MM.1S (cell line): ENCODE results near the gene CITED2.

ENCODE experiments used
- CTCF ChIP-seq: fragments of 300-600 bp; sonication (generic); IDR thresholded peaks from 2 replicates; pipeline ENCODE4 v1.5.1; 2016; ENCODE audit warnings: antibody characterized with exemption, low read length, mixed read lengths
- EZH2 ChIP-seq: fragments of 300-600 bp; sonication (generic); optimal IDR thresholded peaks from 2 replicates; pipeline ENCODE3; 2017; ENCODE audit warnings: low read depth, mild to moderate bottlenecking, antibody characterized with exemption, low read length, mixed read lengths
- EZH2phosphoT487 ChIP-seq: fragments of 300-600 bp; sonication (generic); IDR thresholded peaks from 2 replicates; pipeline ENCODE4 v1.6.1; 2018; ENCODE audit warnings: antibody characterized with exemption, low read length

- no peak for TF ChIP-seq CTCF
- TF ChIP-seq EZH2phosphoT487, result no peak
- no peak for TF ChIP-seq EZH2
Observed at GRCh38 chr6:139346392-139346791, 28.1 kb downstream of the CITED2 start.
